ENCODE measurements around the gene GDAP2. TPM values are rescaled to one million over a fixed set of nuclear protein-coding genes. Genes with fewer than 3 reads are reported as not detected.

Gene GDAP2, protein sequence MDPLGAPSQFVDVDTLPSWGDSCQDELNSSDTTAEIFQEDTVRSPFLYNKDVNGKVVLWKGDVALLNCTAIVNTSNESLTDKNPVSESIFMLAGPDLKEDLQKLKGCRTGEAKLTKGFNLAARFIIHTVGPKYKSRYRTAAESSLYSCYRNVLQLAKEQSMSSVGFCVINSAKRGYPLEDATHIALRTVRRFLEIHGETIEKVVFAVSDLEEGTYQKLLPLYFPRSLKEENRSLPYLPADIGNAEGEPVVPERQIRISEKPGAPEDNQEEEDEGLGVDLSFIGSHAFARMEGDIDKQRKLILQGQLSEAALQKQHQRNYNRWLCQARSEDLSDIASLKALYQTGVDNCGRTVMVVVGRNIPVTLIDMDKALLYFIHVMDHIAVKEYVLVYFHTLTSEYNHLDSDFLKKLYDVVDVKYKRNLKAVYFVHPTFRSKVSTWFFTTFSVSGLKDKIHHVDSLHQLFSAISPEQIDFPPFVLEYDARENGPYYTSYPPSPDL
- total RNA-seq (10 to 100 TPM; 19.6 to 33.8 (median 22.3) TPM), polyA plus RNA-seq (1 to 10 TPM; 5.5 to 8.3 (median 6.6) TPM)

- H3K4me3 ChIP-seq, result peak within 1 kb of the TSS; percentile 68 to 92 (median 89)
- peaks cover 0 to 4% (median 0%) of the 10 kb centered on the region in 4 donors for H3K36me3 ChIP-seq
- 0% methylated on average over 64 of the region's 64 CpGs for WGBS, 2 donors
- peak; percentile 98 for DNase-seq
- H3K9me3 ChIP-seq, result no peaks in the 10 kb centered on the region
- TF ChIP-seq POLR2AphosphoS5 (IDR thresholded peaks at IDR 0.05) (peak; percentile 68 to 86 (median 78)), CTCF (IDR thresholded peaks at IDR 0.05) (no peak), POLR2A (IDR thresholded peaks at IDR 0.05) (peak; percentile 24 to 36)
- H3K27me3 ChIP-seq, result no peaks in the 10 kb centered on the region
- intact Hi-C loops (cut with DNase I), result loop anchor here (5.0 kb wide), 1 partner anchor 807 kb away; the partner anchor contains the start of gene TRIM45
- peak within 1 kb of the TSS; percentile 86 to 92 (median 90) for H3K27ac ChIP-seq
- H3K4me1 ChIP-seq, result peaks cover 0 to 37% (median 26%) of the 10 kb centered on the region in 4 donors
These were observed at the start of gene GDAP2, which contains the start of gene WDR3 for GRCh38 chr1:117929343-117930172. GDAP2 (minus strand) TSS chr1:117929621; CDS start chr1:117920357, 9,264 bp downstream. WDR3 (plus strand) TSS chr1:117929739; CDS start chr1:117933320, 3,581 bp downstream.

- 43 to 68% methylated on average over 3 of the region's 3 CpGs for WGBS, 2 donors
- no peak for DNase-seq
- no peak overlapping the region for H3K27ac ChIP-seq
- H3K4me1 ChIP-seq, result no peaks in the 10 kb centered on the region
- H3K36me3 ChIP-seq, result no peaks in the 10 kb centered on the region
- no peak for TF ChIP-seq POLR2A (IDR thresholded peaks at IDR 0.05)
- no peak for TF ChIP-seq EP300 (IDR thresholded peaks at IDR 0.05)
- H3K4me3 ChIP-seq, result no peak overlapping the region
- intact Hi-C loops (cut with DNase I), result no loop called here
- H3K27me3 ChIP-seq, result peaks cover 0 to 5% (median 0%) of the 10 kb centered on the region in 3 donors
- H3K9me3 ChIP-seq, result no peaks in the 10 kb centered on the region
These were observed 47.0 kb upstream of the GDAP2 start for GRCh38 chr1:117976381-117976780.

GRCh38 chr1:117971777-117972176 lies 42.4 kb upstream of the GDAP2 start:
- intact Hi-C loops (cut with DNase I), result no loop called here
- H3K27ac ChIP-seq, result no peak overlapping the region
- no peak for DNase-seq
- TF ChIP-seq EP300 (IDR thresholded peaks at IDR 0.05) (no peak), POLR2A (IDR thresholded peaks at IDR 0.05) (no peak), POLR2AphosphoS5 (IDR thresholded peaks at IDR 0.05) (no peak), CTCF (IDR thresholded peaks at IDR 0.05) (no peak)
- no peaks in the 10 kb centered on the region for H3K36me3 ChIP-seq
- H3K9me3 ChIP-seq, result no peaks in the 10 kb centered on the region
- no peak overlapping the region for H3K4me3 ChIP-seq
- H3K4me1 ChIP-seq, result no peaks in the 10 kb centered on the region
- no peaks in the 10 kb centered on the region for H3K27me3 ChIP-seq

GRCh38 chr1:117970252-117970651 lies 40.8 kb upstream of the GDAP2 start:
- intact Hi-C loops (cut with DNase I), result no loop called here
- DNase-seq, result no peak
- Histone ChIP-seq H3K36me3 (no peaks in the 10 kb centered on the region), H3K27me3 (no peaks in the 10 kb centered on the region), H3K9me3 (no peaks in the 10 kb centered on the region), H3K4me3 (no peak overlapping the region), H3K27ac (no peak overlapping the region), H3K4me1 (no peaks in the 10 kb centered on the region)
- WGBS, 2 donors, result 82 to 83% methylated on average over 9 of the region's 9 CpGs
- TF ChIP-seq EP300 (IDR thresholded peaks at IDR 0.05) (no peak), POLR2AphosphoS5 (IDR thresholded peaks at IDR 0.05) (no peak), CTCF (IDR thresholded peaks at IDR 0.05) (no peak), POLR2A (IDR thresholded peaks at IDR 0.05) (no peak)

- TF ChIP-seq EP300 (IDR thresholded peaks at IDR 0.05), result no peak
- no peak for TF ChIP-seq CTCF (IDR thresholded peaks at IDR 0.05)
- TF ChIP-seq POLR2AphosphoS5 (IDR thresholded peaks at IDR 0.05), result no peak
- TF ChIP-seq POLR2A (IDR thresholded peaks at IDR 0.05), result no peak
- no peaks in the 10 kb centered on the region for H3K9me3 ChIP-seq
- DNase-seq, result no peak
- H3K36me3 ChIP-seq, result no peaks in the 10 kb centered on the region
- H3K27ac ChIP-seq, result no peak overlapping the region
- H3K27me3 ChIP-seq, result no peaks in the 10 kb centered on the region
- intact Hi-C loops (cut with DNase I), result no loop called here
- no peaks in the 10 kb centered on the region for H3K4me1 ChIP-seq
- H3K4me3 ChIP-seq, result no peak overlapping the region
- 0 to 10% methylated on average over 1 of the region's 1 CpG for WGBS, 2 donors
These were observed 38.5 kb upstream of the GDAP2 start for GRCh38 chr1:117967881-117968280.

All from sigmoid colon (tissue), 7 donors.